HCT116 (cell line): ENCODE measurements around the gene PLSCR5.

Source experiments
- CEBPB ChIP-seq: IDR thresholded peaks from 2 replicates; pipeline ENCODE4 v1.6.1; 2012; ENCODE audit warnings: low read depth
- RAD21 ChIP-seq: IDR thresholded peaks from 2 replicates; pipeline ENCODE4 v1.6.1; 2012; ENCODE audit warnings: low read depth, mild to moderate bottlenecking
- SP1 ChIP-seq: IDR thresholded peaks from 2 replicates; pipeline ENCODE4 v1.6.1; 2012; ENCODE audit warnings: low read depth
- TCF7L2 ChIP-seq: IDR thresholded peaks from 2 replicates; pipeline ENCODE4 v1.7.0; 2011; ENCODE audit warnings: borderline replicate concordance, inconsistent platforms; ENCODE audit not compliant: insufficient read depth, insufficient read length; ENCODE audit errors: extremely low read depth
- TF ChIP-seq, protein P1 (sequence below), 3 experiments: fragments of 200-600 bp in 1 of 3; sonication (generic) in 1 of 3; IDR thresholded peaks in 2 of 3; conservative IDR thresholded peaks in 1 of 3; 2 replicates each; pipeline ENCODE4 v1.5.1; 2012 to 2017; ENCODE audit warnings: low read depth in 2 of 3, low read length in 2 of 3, antibody characterized with exemption in 1 of 3, borderline replicate concordance in 1 of 3, control low read depth in 1 of 3, mild to moderate bottlenecking in 1 of 3, mixed read lengths in 1 of 3, mixed run types in 1 of 3, moderate library complexity in 1 of 3; ENCODE audit not compliant: insufficient read depth in 1 of 3

DNA sequence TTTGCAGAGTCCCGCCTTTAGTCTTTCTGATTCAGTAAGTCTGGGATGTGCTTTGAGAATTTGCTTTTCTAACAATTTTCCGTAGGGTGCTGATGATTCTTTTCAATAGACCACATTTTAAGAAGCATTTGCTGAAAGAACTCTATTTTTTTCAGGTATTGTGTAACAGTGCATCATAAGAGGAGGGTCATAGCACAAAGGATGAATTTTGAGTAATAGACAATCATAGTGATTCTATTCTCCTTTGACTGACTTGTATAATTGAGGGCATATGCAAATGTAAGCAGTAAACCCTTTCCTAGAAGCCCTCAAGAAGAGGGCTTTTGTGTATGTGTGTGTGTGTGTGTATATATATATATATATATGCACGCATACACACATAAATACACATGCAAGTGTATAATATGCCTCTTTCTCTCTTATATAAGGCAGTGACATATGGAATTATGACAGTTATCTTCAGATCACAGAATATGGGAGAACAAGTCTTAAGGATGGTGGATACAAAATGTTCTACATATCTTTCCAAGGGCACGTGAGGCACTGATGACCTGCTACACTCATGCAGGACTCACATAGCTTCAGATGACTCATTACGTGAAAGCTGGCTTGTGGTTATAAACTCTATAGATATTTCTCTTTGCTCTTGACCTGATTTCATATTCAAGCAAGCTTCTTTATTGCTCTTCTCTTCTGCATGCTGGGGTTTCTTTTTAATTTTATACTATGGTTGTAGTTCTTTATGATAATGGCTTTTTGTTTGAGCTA is 54.2 kb downstream of the PLSCR5 start:
- TF ChIP-seq CEBPB: no peak
- TF ChIP-seq, protein P1, sequence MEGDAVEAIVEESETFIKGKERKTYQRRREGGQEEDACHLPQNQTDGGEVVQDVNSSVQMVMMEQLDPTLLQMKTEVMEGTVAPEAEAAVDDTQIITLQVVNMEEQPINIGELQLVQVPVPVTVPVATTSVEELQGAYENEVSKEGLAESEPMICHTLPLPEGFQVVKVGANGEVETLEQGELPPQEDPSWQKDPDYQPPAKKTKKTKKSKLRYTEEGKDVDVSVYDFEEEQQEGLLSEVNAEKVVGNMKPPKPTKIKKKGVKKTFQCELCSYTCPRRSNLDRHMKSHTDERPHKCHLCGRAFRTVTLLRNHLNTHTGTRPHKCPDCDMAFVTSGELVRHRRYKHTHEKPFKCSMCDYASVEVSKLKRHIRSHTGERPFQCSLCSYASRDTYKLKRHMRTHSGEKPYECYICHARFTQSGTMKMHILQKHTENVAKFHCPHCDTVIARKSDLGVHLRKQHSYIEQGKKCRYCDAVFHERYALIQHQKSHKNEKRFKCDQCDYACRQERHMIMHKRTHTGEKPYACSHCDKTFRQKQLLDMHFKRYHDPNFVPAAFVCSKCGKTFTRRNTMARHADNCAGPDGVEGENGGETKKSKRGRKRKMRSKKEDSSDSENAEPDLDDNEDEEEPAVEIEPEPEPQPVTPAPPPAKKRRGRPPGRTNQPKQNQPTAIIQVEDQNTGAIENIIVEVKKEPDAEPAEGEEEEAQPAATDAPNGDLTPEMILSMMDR (IDR thresholded peaks at IDR 0.05 in 2 of 3, conservative IDR thresholded peaks at IDR 0.05 in 1 of 3; ENCODE audit: borderline replicate concordance in 1 of 3, insufficient read depth in 1 of 3, low read depth in 2 of 3, low read length in 2 of 3): no peak
- no peak for TF ChIP-seq RAD21
- TF ChIP-seq SP1: 0 out of 2 replicates have a peak, but pooled peaks have one; percentile 15
- TF ChIP-seq TCF7L2: no peak
